Measurements from ENCODE around the gene CCDC80. TPM values are rescaled to one million over a fixed set of nuclear protein-coding genes. Genes with fewer than 3 reads are reported as not detected.
A peak's percentile ranks its signal among the peaks of the same experiment; 100 is the strongest.

CCDC80 gene
- total RNA-seq, 6 experiments from 2014 or later: 326 to 388 (median 358) TPM

GRCh38 chr3:112615989-112616731 is 24.8 kb downstream of the CCDC80 start:
- Mint-ChIP-seq H3K9me3 (no peaks in the 10 kb centered on the region), H3K27ac (no peak overlapping the region), H3K4me1 (ENCODE audit: low read depth) (peaks cover 17% of the 10 kb centered on the region), H3K36me3 (ENCODE audit: low read depth) (peaks cover 41% of the 10 kb centered on the region), H3K27me3 (ENCODE audit: insufficient read depth) (no peaks in the 10 kb centered on the region), H3K4me3 (no peak overlapping the region)
- no peak for DNase-seq
- no peak for TF ChIP-seq CTCF (IDR thresholded peaks at IDR 0.05)

- TF ChIP-seq CTCF (IDR thresholded peaks at IDR 0.05): no peak
- no peak overlapping the region for H3K27ac Mint-ChIP-seq
- H3K4me3 Mint-ChIP-seq: no peak overlapping the region
- DNase-seq: no peak
- peaks cover 18% of the 10 kb centered on the region for H3K4me1 Mint-ChIP-seq (ENCODE audit: low read depth)
- no peaks in the 10 kb centered on the region; the same call in 1 of the 2 replicates for H3K27me3 Mint-ChIP-seq (ENCODE audit: insufficient read depth)
- no peaks in the 10 kb centered on the region for H3K9me3 Mint-ChIP-seq
- peaks cover 35% of the 10 kb centered on the region for H3K36me3 Mint-ChIP-seq (ENCODE audit: low read depth)
Observed at GRCh38 chr3:112611752-112612515, 29.0 kb downstream of the CCDC80 start.

- Mint-ChIP-seq H3K4me1 (ENCODE audit: low read depth) (peaks cover 28% of the 10 kb centered on the region), H3K36me3 (ENCODE audit: low read depth) (peaks cover 28% of the 10 kb centered on the region), H3K4me3 (no peak overlapping the region; the same call in 1 of the 2 replicates), H3K27ac (peak overlapping the region; percentile 86), H3K27me3 (ENCODE audit: insufficient read depth) (no peaks in the 10 kb centered on the region; the same call in 1 of the 2 replicates), H3K9me3 (no peaks in the 10 kb centered on the region)
- TF ChIP-seq CTCF (IDR thresholded peaks at IDR 0.05): no peak
- peak; percentile 75 for DNase-seq
Observed at GRCh38 chr3:112610121-112610520, 30.8 kb downstream of the CCDC80 start.

- Mint-ChIP-seq H3K9me3 (no peaks in the 10 kb centered on the region), H3K27ac (peak overlapping the region; percentile 62), H3K4me1 (ENCODE audit: low read depth) (peaks cover 46% of the 10 kb centered on the region), H3K36me3 (ENCODE audit: low read depth) (peaks cover 23% of the 10 kb centered on the region), H3K4me3 (no peak overlapping the region), H3K27me3 (ENCODE audit: insufficient read depth) (no peaks in the 10 kb centered on the region; the same call in 1 of the 2 replicates)
- DNase-seq: no peak
- no peak for TF ChIP-seq CTCF (IDR thresholded peaks at IDR 0.05)
Observed at GRCh38 chr3:112607863-112608262, 33.1 kb downstream of the CCDC80 start.

- DNase-seq: no peak
- Mint-ChIP-seq H3K27me3 (ENCODE audit: insufficient read depth) (no peaks in the 10 kb centered on the region; the same call in 1 of the 2 replicates), H3K27ac (peak overlapping the region; percentile 97), H3K9me3 (no peaks in the 10 kb centered on the region), H3K4me3 (no peak overlapping the region), H3K36me3 (ENCODE audit: low read depth) (peaks cover 33% of the 10 kb centered on the region), H3K4me1 (ENCODE audit: low read depth) (peaks cover 55% of the 10 kb centered on the region)
- no peak for TF ChIP-seq CTCF (IDR thresholded peaks at IDR 0.05)
Observed at GRCh38 chr3:112606098-112606497, 34.8 kb downstream of the CCDC80 start.

Measured in HFFc6 (cell line).